Bronchial epithelial cell (primary cell): ENCODE results near the gene CDCP1. TPM values are rescaled to one million over a fixed set of nuclear protein-coding genes. Genes with fewer than 3 reads are reported as not detected.
A peak's percentile ranks its signal among the peaks of the same experiment; 100 is the strongest.

Experiments
- DNase-seq: peaks from one replicate; pipeline ENCODE4 v3.0.0-alpha.2; 2010; ENCODE audit warnings: low read depth
- FAIRE-seq: peaks from 2 replicates; lab custom pipeline; 2011; peaks lifted over from hg19 to GRCh38; lab: Jason Lieb, UNC
- H3K27me3 ChIP-seq: 2 replicates; pipeline ENCODE4 v1.5.1; 2011; ENCODE audit warnings: low read length; ENCODE audit not compliant: control insufficient read depth, insufficient read depth
- H3K36me3 ChIP-seq: 2 replicates; pipeline ENCODE4 v1.5.1; 2011; ENCODE audit warnings: low read length; ENCODE audit not compliant: control insufficient read depth, insufficient read depth
- H3K4me3 ChIP-seq: 2 replicates; pipeline ENCODE4 v1.5.1; 2011; ENCODE audit warnings: mild to moderate bottlenecking, low read depth, low read length, control low read depth
- total RNA-seq: library from RNA; depleted of rRNA; stranded (reverse); fragments of >200 nt; gene quantifications from 2 replicates; pipeline ENCODE4 v1.2.1, GENCODE V29; 2014
- TF ChIP-seq, protein P1 (sequence below): IDR thresholded peaks from 2 replicates; pipeline ENCODE4 v1.5.1; 2011; ENCODE audit warnings: mild to moderate bottlenecking, moderate library complexity, low read length, control low read depth, inconsistent platforms; ENCODE audit not compliant: insufficient read depth, severe bottlenecking

Gene CDCP1
- total RNA-seq, 1 donor from 2014 or later = 41.3 TPM

DNA sequence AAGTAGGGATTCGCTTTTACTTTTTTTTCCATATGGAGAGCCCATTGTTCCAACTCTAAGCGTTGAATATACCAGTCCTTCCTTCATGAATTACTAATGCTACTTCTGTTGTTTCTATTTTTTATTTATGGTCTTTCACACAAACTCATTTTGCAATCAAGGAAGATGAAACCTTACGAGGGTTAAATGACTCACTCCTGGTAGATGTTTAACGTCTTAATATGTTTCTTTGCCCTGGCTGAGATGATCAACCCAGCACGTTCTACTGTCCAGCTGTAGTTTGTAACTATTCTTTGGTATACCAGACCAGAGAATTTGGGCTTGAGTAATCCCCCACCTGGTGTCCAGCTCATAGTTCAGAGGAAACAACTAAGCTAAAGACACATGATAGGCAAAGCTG is 23.1 kb downstream of the CDCP1 start:
- no peak overlapping the region for H3K4me3 ChIP-seq
- H3K27me3 ChIP-seq = no peaks in the 10 kb centered on the region
- FAIRE-seq = no peak
- peaks cover under 1% of the 10 kb centered on the region for H3K36me3 ChIP-seq
- peak; percentile 97 for DNase-seq
- TF ChIP-seq, protein P1, sequence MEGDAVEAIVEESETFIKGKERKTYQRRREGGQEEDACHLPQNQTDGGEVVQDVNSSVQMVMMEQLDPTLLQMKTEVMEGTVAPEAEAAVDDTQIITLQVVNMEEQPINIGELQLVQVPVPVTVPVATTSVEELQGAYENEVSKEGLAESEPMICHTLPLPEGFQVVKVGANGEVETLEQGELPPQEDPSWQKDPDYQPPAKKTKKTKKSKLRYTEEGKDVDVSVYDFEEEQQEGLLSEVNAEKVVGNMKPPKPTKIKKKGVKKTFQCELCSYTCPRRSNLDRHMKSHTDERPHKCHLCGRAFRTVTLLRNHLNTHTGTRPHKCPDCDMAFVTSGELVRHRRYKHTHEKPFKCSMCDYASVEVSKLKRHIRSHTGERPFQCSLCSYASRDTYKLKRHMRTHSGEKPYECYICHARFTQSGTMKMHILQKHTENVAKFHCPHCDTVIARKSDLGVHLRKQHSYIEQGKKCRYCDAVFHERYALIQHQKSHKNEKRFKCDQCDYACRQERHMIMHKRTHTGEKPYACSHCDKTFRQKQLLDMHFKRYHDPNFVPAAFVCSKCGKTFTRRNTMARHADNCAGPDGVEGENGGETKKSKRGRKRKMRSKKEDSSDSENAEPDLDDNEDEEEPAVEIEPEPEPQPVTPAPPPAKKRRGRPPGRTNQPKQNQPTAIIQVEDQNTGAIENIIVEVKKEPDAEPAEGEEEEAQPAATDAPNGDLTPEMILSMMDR = no peak

DNA sequence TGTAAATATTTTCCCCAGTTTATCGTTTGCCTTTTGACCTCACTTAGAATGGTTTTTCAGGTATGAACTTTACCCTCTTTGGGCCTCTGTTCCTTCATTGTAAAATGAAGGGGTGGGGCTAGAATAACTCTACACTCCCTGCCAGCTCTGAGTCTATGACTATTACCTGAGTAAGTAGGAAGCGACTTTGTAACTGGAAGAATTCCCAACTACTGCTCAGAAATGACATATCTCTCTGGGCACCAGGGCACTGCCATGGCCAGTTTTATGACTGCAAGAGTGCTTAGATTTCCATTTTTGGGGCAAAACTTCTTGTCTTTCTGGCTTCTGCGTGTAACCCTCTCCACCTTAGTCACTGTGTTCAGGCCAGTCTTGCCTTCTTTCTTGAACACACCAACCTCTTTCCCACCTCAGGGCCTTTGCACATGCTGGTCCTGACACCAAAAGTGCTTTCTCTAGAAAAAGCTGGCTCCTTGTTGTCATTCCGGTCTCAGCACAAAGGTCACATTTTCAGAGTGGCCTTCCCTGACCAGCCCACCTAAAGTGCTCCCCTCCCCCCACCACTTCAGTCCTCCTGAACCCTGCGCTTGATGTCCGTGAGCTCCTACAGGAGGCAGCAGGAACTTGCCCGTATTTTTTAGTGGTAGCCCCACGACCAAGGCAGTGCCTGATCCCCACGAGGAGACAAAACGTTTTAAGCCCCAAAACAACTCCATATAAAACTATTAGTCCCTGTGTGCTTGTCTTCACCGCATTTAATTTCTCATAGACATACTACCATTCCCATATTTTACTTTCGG is 25.6 kb downstream of the CDCP1 start:
- DNase-seq = peak; percentile 91
- H3K27me3 ChIP-seq = no peaks in the 10 kb centered on the region
- H3K4me3 ChIP-seq = no peak overlapping the region
- peak; percentile 23 for FAIRE-seq
- H3K36me3 ChIP-seq = peaks cover 4% of the 10 kb centered on the region
- TF ChIP-seq, protein P1 = no peak

DNA sequence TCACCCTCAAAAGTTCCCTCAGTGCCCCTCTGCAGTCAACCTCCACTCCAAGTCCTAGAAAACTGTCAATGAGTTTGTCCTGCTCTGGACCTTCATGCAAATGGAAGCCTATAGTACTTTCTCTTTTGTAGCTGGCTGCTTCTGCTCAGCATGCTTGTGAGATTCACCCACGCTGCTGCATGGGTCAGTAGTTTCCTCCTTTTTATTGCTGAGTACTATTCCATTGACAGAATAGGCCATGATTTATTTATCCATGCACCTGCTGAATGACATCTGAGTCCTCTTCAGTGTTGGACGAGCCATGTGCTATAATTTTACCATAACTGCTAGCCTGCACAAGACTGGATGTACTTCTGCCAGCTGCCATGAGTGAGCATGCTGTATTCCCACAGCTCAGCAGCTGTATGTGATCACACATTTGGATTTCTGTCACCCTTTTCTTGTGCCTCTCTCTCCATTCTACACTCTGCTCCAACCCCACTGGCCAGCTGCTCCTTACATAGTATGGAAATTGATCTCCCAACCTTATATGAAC is 26.3 kb downstream of the CDCP1 start:
- Histone ChIP-seq H3K36me3 (peaks cover 4% of the 10 kb centered on the region), H3K4me3 (no peak overlapping the region), H3K27me3 (no peaks in the 10 kb centered on the region)
- TF ChIP-seq, protein P1 = no peak
- DNase-seq = no peak
- FAIRE-seq = no peak

DNA sequence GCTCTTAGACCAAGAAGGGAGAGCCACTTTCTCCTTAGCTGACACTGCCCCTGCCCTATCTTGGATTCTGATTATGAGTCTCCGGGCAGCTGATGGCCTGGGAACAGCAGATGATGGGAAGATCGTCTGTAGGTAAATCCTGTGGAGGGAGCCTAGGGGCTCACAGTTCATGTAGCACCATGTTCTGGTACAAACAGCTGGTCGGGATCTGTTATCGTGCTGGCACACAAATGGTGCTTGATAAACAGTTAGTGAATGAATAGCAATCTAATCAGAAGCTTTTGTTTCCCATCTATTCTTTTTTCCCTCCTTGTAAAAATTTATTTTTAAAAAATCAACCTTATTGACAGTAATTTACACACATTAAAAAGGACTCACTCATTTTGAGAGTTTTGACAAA is 26.8 kb downstream of the CDCP1 start:
- FAIRE-seq (no peak), DNase-seq (no peak)
- no peaks in the 10 kb centered on the region for H3K27me3 ChIP-seq
- no peak overlapping the region for H3K4me3 ChIP-seq
- TF ChIP-seq, protein P1 = no peak
- peaks cover 4% of the 10 kb centered on the region for H3K36me3 ChIP-seq

DNA sequence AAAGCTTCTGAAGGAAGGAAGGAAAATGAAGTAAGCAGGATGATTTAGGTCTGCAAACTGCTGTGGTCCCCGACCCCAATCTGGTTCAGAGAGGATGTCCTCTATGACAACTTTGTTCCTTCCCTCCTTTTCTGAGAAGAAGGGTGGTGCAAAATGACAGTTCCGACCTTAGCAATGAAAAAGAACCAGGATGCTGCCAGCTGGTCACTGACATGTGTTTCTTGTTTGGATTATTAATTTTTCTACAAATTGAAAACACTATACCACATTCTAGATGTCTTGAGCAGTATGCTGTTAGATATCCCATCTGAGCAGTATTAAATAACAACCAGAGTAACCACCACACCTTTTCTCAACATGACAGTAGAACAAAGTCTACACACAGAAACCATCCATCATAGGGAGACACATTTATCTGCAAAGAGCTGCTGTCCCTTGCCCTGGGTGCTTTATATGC is 27.5 kb downstream of the CDCP1 start:
- no peak for FAIRE-seq
- DNase-seq = no peak
- TF ChIP-seq, protein P1 = no peak
- Histone ChIP-seq H3K4me3 (no peak overlapping the region), H3K27me3 (no peaks in the 10 kb centered on the region), H3K36me3 (peaks cover 4% of the 10 kb centered on the region)
